Kidney epithelial cell (primary cell): Measurements from ENCODE around the gene COL4A1. TPM values are rescaled to one million over a fixed set of nuclear protein-coding genes. Genes with fewer than 3 reads are reported as not detected.

Experiments used
- DNase-seq: peaks from one replicate; pipeline ENCODE4 v3.0.0-alpha.2; 2010; ENCODE audit warnings: low read depth
- H3K27me3 ChIP-seq: 2 replicates; pipeline ENCODE4 v1.6.0; 2011; ENCODE audit warnings: low read length; ENCODE audit not compliant: control insufficient read depth, insufficient read depth
- H3K36me3 ChIP-seq: 2 replicates; pipeline ENCODE4 v1.5.1; 2011; ENCODE audit warnings: low read length; ENCODE audit not compliant: control insufficient read depth, insufficient read depth
- H3K4me3 ChIP-seq: 2 replicates; pipeline ENCODE4 v1.5.1; 2011; ENCODE audit warnings: low read depth, mild to moderate bottlenecking, control low read depth, low read length
- CTCF ChIP-seq: IDR thresholded peaks from 2 replicates; pipeline ENCODE4 v1.5.1; 2011; ENCODE audit warnings: mild to moderate bottlenecking, moderate library complexity, low read length, control low read depth, inconsistent platforms; ENCODE audit not compliant: insufficient read depth, poor library complexity, severe bottlenecking
- total RNA-seq: library from RNA; depleted of rRNA; stranded (reverse); fragments of >200 nt; gene quantifications from 2 replicates; pipeline ENCODE4 v1.2.3, GENCODE V29; 2015

COL4A1 gene
- total RNA-seq, 1 donor from 2014 or later, result 1,018 TPM

- no peak overlapping the region for H3K4me3 ChIP-seq
- peaks cover 8% of the 10 kb centered on the region for H3K36me3 ChIP-seq
- TF ChIP-seq CTCF, result no peak
- no peak for DNase-seq
- no peaks in the 10 kb centered on the region for H3K27me3 ChIP-seq
Measured at GRCh38 chr13:110210604-110210985, 96.4 kb downstream of the COL4A1 start.

GRCh38 chr13:110209950-110210603 is 96.9 kb downstream of the COL4A1 start:
- DNase-seq, result no peak
- TF ChIP-seq CTCF, result no peak
- peaks cover 10% of the 10 kb centered on the region for H3K36me3 ChIP-seq
- H3K4me3 ChIP-seq, result no peak overlapping the region
- no peaks in the 10 kb centered on the region for H3K27me3 ChIP-seq

GRCh38 chr13:110208116-110208515 is 98.8 kb downstream of the COL4A1 start:
- no peak overlapping the region for H3K4me3 ChIP-seq
- H3K27me3 ChIP-seq, result no peaks in the 10 kb centered on the region
- H3K36me3 ChIP-seq, result peaks cover 8% of the 10 kb centered on the region
- TF ChIP-seq CTCF, result no peak
- no peak for DNase-seq

GRCh38 chr13:110206996-110207395 is 100.0 kb downstream of the COL4A1 start:
- DNase-seq, result no peak
- H3K27me3 ChIP-seq, result no peaks in the 10 kb centered on the region
- no peak overlapping the region for H3K4me3 ChIP-seq
- no peak for TF ChIP-seq CTCF
- H3K36me3 ChIP-seq, result peaks cover 6% of the 10 kb centered on the region

- peaks cover 6% of the 10 kb centered on the region for H3K36me3 ChIP-seq
- no peak overlapping the region for H3K4me3 ChIP-seq
- no peak for DNase-seq
- no peaks in the 10 kb centered on the region for H3K27me3 ChIP-seq
- no peak for TF ChIP-seq CTCF
Measured at GRCh38 chr13:110206185-110206584, 100.8 kb downstream of the COL4A1 start.

- H3K36me3 ChIP-seq, result peaks cover 5% of the 10 kb centered on the region
- no peak overlapping the region for H3K4me3 ChIP-seq
- H3K27me3 ChIP-seq, result no peaks in the 10 kb centered on the region
- DNase-seq, result no peak
- TF ChIP-seq CTCF, result no peak
Measured at GRCh38 chr13:110201114-110201513, 105.8 kb downstream of the COL4A1 start.
